ENCODE data around the gene CNTNAP3. TPM values are rescaled to one million over a fixed set of nuclear protein-coding genes. Genes with fewer than 3 reads are reported as not detected.
A peak's percentile ranks its signal among the peaks of the same experiment; 100 is the strongest.
"Not testable (repeated sequence)": the region's sequence is repeated elsewhere in the genome, so short reads cannot be mapped to it uniquely, and the experiment has no call there.

The CNTNAP3 gene
- total RNA-seq (2014; rRNA removed; shearing (Covaris generic)): 9.9 and 15.0 TPM in 2 replicates

DNA sequence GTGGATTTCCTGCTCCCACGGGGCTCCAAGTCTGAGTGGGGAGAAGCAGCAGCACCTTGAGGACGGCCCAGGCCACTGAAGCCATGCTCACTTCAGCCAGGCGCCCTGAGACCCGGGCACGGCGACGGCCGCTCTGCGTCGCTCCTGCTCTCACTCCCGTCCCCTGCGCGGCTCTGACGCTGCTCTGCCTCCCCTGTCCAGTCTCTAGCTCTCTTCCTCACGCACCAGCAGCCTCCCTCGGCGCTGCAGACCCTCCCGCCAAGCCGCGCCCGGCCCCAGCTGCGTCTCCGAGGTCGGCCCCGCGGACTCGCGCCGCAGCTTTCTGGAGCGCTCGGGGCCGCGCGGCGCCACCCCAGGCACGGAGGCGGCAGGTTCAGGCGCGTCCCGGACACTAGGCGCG is at the start of gene CNTNAP3:
CNTNAP3 (minus strand) TSS at position 188 of the 400 bp plus-strand sequence; CDS start at position 85, 103 bp downstream.
- not testable (repeated sequence) for DNase-seq; H3K4me3 ChIP-seq (ENCODE audit: insufficient read depth, low read depth, low read length); H3K27me3 ChIP-seq (ENCODE audit: control insufficient read depth, insufficient read depth, low read length); H3K36me3 ChIP-seq (replicated peaks; ENCODE audit: control insufficient read depth, insufficient read depth, low read length)

DNA sequence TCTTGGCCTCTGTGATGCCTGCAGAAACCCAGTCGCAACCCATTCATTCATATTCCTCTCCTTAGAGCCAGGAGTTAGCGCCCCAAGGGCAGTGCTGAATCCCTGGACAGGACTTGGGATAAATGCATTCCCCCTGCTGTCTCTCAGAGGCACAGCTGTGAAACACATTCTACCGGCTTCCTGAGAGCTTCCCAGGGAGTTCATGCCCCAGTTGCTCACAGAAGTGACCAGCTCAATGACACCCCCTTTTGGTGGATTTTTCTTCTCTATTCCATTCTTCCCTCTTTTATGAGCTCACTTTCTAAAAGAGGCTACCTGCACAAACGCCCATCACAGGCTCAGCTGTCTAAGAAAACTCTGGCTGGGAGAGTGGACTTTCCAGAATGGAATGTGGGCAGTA is 8.0 kb downstream of the CNTNAP3 start:
- not testable (repeated sequence) for H3K4me3 ChIP-seq (ENCODE audit: insufficient read depth, low read depth, low read length); DNase-seq; H3K36me3 ChIP-seq (replicated peaks; ENCODE audit: control insufficient read depth, insufficient read depth, low read length); H3K27me3 ChIP-seq (ENCODE audit: control insufficient read depth, insufficient read depth, low read length)

DNA sequence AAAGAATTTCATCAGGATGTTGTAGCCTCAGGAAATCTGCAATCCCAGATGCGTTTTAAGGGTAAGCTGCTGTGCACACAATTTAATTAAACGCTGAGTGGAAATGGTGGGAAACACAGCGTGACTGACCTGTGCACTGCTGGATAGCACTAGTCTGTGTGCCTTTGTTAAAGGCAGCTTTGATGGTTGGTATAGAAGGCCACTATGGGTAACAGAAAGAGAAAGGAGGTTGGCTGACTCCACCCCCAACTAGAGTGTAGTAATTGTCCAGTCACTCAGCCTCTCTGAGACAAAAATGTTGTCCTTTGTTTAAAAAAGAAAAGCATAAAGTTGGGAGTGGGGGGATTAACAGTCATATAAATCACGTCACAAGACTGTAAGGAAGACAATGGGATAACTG is 45.5 kb downstream of the CNTNAP3 start:
- H3K36me3 ChIP-seq (replicated peaks; ENCODE audit: control insufficient read depth, insufficient read depth, low read length); H3K4me3 ChIP-seq (ENCODE audit: insufficient read depth, low read depth, low read length); H3K27me3 ChIP-seq (ENCODE audit: control insufficient read depth, insufficient read depth, low read length); DNase-seq: not testable (repeated sequence)

DNA sequence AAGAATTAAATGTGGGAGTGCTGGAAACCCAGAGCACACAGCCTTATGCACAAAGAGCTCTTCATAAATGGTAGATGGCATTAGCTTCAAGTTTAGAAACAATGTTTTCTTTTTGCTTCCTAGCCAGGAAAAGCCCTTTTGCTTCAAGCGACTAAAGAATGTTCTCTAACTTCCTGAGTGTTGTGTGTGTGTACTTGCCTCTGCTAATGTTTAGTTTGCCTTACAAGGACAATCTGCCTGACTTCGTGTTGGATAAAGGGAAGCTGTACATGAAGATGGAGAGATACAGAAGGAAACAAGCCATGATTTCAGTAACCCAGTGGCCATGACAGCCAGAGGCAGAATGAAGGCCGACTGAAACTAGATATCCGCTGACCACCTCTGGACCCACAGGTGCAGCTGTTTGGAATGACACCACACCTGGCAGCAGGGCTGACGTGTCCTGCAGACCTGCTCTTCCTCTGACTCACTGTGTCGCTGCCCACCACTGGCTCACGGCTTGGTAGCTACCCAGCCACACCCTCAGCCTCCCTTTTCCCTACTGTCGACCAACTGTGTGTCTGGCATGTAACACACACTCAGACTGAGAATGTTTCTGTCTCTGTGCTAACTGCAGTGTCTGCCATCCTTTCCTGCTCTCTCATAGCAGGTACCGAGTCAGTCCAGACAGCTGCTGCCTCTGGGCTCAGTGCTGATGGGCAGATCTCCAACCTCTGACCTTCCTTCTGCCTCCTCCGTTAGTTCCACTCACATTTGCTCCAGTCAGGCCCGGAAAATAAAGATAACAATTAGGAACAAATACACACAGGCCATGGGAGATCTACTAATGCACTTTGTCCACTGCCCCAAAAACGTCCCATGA is 55.6 kb downstream of the CNTNAP3 start:
- not testable (repeated sequence) for H3K36me3 ChIP-seq (replicated peaks; ENCODE audit: control insufficient read depth, insufficient read depth, low read length); H3K4me3 ChIP-seq (ENCODE audit: insufficient read depth, low read depth, low read length); H3K27me3 ChIP-seq (ENCODE audit: control insufficient read depth, insufficient read depth, low read length); DNase-seq

DNA sequence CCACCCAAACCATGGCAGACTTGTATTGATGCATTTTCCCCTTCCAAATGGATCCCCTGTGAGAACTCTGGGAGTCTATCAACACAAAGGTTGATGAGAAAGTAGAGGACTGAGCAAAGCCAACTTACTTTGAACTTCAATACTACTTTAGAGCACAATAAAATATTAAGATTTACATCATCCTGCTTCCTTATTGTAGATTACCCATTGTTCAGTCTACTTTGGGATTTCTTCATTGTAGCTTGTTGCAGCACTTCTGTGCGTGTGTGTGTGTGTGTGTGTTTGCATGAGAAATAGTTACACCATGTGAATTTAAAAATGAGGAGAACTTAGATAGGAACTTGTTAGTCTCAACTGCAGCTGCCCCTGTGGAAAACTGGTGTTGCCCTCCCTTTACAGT is 72.0 kb downstream of the CNTNAP3 start:
- not testable (repeated sequence) for H3K27me3 ChIP-seq (ENCODE audit: control insufficient read depth, insufficient read depth, low read length); H3K4me3 ChIP-seq (ENCODE audit: insufficient read depth, low read depth, low read length); DNase-seq; H3K36me3 ChIP-seq (replicated peaks; ENCODE audit: control insufficient read depth, insufficient read depth, low read length)

DNA sequence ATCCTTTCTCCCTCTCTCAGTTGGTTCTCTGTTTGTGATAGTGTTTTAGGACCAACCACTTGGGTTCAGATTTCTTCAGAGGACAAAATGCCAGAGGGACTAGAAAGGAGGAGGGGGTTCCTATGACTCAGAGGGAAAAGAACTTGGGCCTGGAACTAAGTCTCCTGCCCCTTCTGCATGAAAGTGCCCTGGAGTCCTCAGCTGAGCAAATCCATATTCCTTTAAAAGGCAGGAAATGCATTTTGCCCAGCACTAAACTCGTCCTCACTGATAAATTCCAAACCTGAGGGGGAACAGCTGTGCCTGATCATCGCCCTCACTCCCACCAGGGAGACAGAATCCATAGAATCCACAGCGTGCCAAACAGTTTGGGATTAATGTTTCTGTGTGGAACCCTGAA is 78.2 kb downstream of the CNTNAP3 start:
- not testable (repeated sequence) for H3K36me3 ChIP-seq (replicated peaks; ENCODE audit: control insufficient read depth, insufficient read depth, low read length); H3K4me3 ChIP-seq (ENCODE audit: insufficient read depth, low read depth, low read length)

DNA sequence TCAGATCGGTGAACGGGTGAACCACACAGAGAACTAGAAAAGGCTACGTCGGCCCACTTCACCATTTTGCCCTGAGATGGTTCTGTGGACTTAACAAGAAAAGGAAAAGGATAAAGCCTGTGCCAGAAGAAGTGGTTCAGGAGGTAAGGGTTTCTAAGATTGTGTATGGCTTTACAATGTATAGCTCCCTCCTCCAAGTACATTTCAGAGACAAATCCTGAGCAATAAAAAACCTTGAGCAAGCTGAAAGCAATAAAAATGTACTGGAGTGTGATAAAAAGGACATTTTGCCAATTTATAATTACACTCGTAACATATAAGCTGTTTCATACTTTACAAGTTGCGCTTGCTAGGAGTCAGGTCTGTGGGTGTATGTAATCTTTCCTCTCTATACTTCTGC is 81.3 kb downstream of the CNTNAP3 start:
- H3K4me3 ChIP-seq (ENCODE audit: insufficient read depth, low read depth, low read length); DNase-seq; H3K27me3 ChIP-seq (ENCODE audit: control insufficient read depth, insufficient read depth, low read length); H3K36me3 ChIP-seq (replicated peaks; ENCODE audit: control insufficient read depth, insufficient read depth, low read length): not testable (repeated sequence)

More for the DNA sequence above, 78.2 kb downstream of the CNTNAP3 start:
- not testable (repeated sequence) for H3K27me3 ChIP-seq (ENCODE audit: control insufficient read depth, insufficient read depth, low read length); DNase-seq

DNA sequence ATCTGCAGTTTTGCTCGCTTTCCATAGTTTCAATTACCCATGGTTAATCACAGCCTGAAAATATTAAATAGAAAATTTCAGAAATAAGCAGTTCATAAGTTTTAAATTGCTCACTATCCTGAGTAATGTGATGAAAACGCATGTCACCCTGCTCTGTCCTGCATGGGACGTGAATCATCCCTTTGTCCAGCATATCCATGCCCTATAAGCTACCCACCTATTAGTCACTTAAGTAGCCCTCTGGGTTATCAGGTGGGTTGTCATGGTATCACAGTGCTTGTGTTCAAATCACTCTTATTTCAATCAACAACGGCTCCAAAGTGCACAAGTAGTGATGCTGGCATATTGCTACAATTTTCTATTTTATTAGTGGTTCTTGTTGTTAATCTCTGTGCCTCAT is 82.1 kb downstream of the CNTNAP3 start:
- not testable (repeated sequence) for H3K27me3 ChIP-seq (ENCODE audit: control insufficient read depth, insufficient read depth, low read length); H3K36me3 ChIP-seq (replicated peaks; ENCODE audit: control insufficient read depth, insufficient read depth, low read length); DNase-seq; H3K4me3 ChIP-seq (ENCODE audit: insufficient read depth, low read depth, low read length)

DNA sequence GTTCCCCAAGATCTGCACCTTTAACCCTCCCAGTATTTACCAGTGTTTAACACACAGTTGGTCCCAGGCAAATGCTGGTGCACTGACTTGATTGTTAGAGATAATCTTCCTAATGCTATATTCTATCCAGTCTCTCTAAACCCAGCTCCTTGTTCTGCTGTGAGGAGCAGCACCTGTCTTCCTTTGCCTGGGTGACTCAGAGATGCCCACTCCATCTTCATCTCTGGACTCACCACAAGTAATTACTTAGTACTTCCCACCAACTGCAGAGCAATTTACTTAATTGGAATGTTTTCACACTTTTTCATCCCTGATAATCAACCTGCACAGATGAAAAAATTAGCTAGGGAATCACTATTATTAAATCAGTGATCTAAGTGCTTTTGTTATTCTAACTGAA is 87.6 kb downstream of the CNTNAP3 start:
- DNase-seq; H3K36me3 ChIP-seq (replicated peaks; ENCODE audit: control insufficient read depth, insufficient read depth, low read length): not testable (repeated sequence)

DNA sequence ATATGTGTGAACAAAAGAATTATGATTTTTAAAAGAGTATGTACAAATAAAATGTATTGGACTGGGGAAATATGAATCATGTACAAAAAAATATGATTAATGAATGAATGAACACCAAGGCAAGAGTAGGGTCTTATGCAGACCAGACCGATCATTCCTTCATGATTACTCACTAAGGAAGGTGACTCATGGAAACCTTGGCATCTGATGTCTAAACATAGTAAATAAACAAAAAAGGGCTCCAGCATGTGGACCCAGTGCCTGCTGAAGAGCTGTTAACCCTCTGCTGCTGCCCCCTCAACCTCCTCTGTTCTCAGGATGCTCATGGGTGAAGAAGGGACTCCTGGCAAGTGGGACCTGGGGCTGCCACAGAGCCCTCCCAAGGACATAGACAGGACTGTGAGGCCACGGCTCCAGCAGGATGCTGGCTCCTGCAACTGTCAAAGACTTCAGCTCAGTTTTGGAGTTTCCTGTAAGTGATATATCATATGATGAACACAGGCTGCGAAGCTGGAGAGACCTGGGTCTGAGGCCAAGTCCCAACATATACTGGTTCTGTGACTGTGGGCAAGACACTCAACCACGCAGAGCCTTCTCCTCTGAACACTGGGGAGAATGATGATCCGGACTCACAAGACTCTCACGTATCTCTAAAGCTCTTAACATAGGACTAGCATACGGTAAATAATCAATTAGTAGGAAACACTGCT is 89.8 kb downstream of the CNTNAP3 start:
- not testable (repeated sequence) for H3K27me3 ChIP-seq (ENCODE audit: control insufficient read depth, insufficient read depth, low read length); H3K36me3 ChIP-seq (replicated peaks; ENCODE audit: control insufficient read depth, insufficient read depth, low read length); H3K4me3 ChIP-seq (ENCODE audit: insufficient read depth, low read depth, low read length); DNase-seq

More for the DNA sequence above, 87.6 kb downstream of the CNTNAP3 start:
- H3K27me3 ChIP-seq (ENCODE audit: control insufficient read depth, insufficient read depth, low read length); H3K4me3 ChIP-seq (ENCODE audit: insufficient read depth, low read depth, low read length): not testable (repeated sequence)

DNA sequence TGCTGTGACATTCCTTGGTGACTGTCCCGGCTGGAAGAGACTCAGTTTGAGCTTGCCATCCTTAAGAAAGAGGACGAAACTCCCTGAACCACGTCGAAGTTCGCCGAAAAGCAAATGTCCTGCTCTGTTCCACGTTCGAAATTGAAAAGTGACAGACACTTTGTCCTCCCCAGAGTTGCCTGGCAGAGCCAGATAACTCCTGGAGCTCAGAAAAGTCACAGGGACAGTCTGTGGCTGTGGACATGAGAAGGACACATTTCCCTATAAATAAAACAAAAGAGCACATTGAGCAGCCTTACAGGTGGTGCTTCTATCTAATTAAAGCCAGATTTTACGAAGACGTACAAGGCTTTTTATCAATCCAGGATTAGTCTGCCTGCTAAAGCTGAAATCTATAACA is 116.6 kb downstream of the CNTNAP3 start:
- H3K4me3 ChIP-seq (ENCODE audit: insufficient read depth, low read depth, low read length); H3K36me3 ChIP-seq (replicated peaks; ENCODE audit: control insufficient read depth, insufficient read depth, low read length); DNase-seq; H3K27me3 ChIP-seq (ENCODE audit: control insufficient read depth, insufficient read depth, low read length): not testable (repeated sequence)

DNA sequence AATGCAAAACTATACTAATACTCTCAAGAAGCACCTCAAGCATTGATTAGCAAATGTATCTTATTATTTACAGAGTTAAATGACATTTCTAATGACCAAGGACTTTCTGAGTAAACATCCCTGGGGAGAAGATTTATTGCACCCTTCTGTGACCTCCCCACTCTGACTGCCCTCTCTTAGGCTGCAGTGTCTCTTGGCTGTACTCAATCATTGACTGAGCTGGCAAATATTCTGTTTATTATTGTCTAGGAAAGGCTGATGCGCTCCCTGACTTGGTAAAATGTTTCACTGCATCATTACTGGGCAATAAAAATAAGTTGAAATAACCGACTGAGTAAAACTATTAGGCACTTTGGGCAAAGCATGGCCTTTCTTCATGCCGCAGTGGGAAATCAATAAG is 130.3 kb downstream of the CNTNAP3 start:
- not testable (repeated sequence) for H3K27me3 ChIP-seq (ENCODE audit: control insufficient read depth, insufficient read depth, low read length); H3K36me3 ChIP-seq (replicated peaks; ENCODE audit: control insufficient read depth, insufficient read depth, low read length); DNase-seq; H3K4me3 ChIP-seq (ENCODE audit: insufficient read depth, low read depth, low read length)

DNA sequence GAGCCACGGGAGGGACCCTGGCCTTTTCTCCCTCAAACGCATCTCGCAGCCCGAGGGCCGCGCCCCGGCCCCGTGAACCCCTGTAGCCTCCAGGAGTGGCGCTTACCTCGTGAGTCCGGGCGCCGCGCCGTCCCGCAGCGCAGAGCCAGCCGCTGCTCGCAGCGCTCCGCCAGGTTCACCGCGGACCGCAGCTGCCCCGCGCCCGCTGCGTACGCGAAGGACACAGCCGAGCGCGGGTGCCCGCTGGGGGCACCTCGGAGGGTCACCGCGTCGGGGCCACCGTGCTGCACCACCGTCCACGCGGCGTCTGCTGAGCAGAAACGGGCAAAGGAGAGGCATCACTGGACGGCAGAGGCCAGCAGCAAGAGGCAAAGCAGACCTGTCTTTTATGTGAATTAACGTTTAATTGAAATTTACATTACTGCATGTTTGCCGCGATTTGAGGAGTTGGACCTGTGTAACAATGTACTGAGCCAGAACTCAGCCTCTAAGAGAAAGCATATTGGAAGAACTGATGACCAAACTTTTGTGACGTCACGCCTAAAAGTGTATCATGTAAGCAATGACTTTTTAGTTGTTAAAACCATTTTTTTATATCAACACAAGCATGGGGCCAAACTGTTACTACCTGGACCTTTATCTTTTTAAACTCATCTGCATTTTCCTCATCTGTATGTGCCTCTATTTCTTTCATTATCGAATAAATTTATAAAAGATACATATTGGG is 155.0 kb downstream of the CNTNAP3 start:
- not testable (repeated sequence) for H3K36me3 ChIP-seq (replicated peaks; ENCODE audit: control insufficient read depth, insufficient read depth, low read length); H3K27me3 ChIP-seq (ENCODE audit: control insufficient read depth, insufficient read depth, low read length); H3K4me3 ChIP-seq (ENCODE audit: insufficient read depth, low read depth, low read length)
- DNase-seq: peak; percentile 3

DNA sequence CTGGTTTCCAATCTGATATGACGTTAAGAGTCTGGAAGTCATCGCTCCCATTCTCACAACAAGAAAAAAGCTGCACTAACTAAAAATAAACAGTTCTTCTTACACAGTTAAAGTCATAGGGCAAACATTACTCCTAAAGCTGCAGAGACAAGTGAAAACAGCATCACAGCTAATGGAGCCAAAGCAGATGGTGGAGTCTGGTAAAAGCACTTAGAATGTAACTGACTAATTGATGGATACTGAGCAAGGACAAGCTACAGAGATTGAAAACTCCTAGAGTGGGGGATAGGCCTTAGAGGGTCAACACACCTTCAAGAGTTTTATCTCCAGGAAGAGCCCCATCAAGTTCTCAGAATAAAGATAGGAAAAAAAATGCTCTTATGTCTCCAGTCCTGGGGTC is 166.6 kb downstream of the CNTNAP3 start:
- H3K36me3 ChIP-seq (replicated peaks; ENCODE audit: control insufficient read depth, insufficient read depth, low read length); H3K27me3 ChIP-seq (ENCODE audit: control insufficient read depth, insufficient read depth, low read length); H3K4me3 ChIP-seq (ENCODE audit: insufficient read depth, low read depth, low read length); DNase-seq: not testable (repeated sequence)
